Measurements from ENCODE around the gene SACS.

The SACS gene

GRCh38 chr13:23380534-23380933 is 53.0 kb downstream of the SACS start:
- Histone ChIP-seq H3K4me3 (ENCODE audit: low read length in 2 of 2) (no peak overlapping the region), H4K91ac (ENCODE audit: low read depth, low read length, poor library complexity) (no peak overlapping the region), H2AFZ (ENCODE audit: low read length) (no peak overlapping the region), H3K9me3 (replicated peaks in 1 of 2; ENCODE audit: control insufficient read depth in 2 of 2, insufficient read depth in 1 of 2, low read depth in 1 of 2, low read length in 2 of 2) (no peaks in the 10 kb centered on the region), H2AK5ac (ENCODE audit: low read depth, low read length) (no peak overlapping the region), H3K23ac (ENCODE audit: low read depth, low read length, poor library complexity) (no peak overlapping the region), H2BK15ac (ENCODE audit: low read length) (no peak overlapping the region), H3K4me2 (ENCODE audit: insufficient read depth, low read length, poor library complexity, severe bottlenecking) (no peak overlapping the region), H3K18ac (ENCODE audit: low read length) (no peak overlapping the region), H2BK12ac (ENCODE audit: low read length) (no peak overlapping the region), H3K14ac (ENCODE audit: low read length) (no peak overlapping the region), H3K27ac (replicated peaks; ENCODE audit: low read length) (no peak overlapping the region), H3K79me1 (ENCODE audit: low read depth, low read length) (peaks cover 4% of the 10 kb centered on the region), H3K27me3 (ENCODE audit: control insufficient read depth in 3 of 3, insufficient read depth in 3 of 3, low read depth in 1 of 3, low read length in 3 of 3) (no peaks in the 10 kb centered on the region), H3K36me3 (replicated peaks in 1 of 2; ENCODE audit: control insufficient read depth in 2 of 2, insufficient read depth in 2 of 2, low read length in 2 of 2) (peaks cover 0 to 2% of the 10 kb centered on the region in 2 donors), H2BK120ac (ENCODE audit: low read depth, low read length) (no peak overlapping the region), H3K9ac (ENCODE audit: low read depth, low read length, poor library complexity) (no peak overlapping the region), H2BK5ac (ENCODE audit: low read length) (no peak overlapping the region), H4K8ac (ENCODE audit: low read depth, low read length) (no peak overlapping the region), H3K4ac (ENCODE audit: low read length) (no peak overlapping the region), H3K4me1 (ENCODE audit: control insufficient read depth in 2 of 2, insufficient read depth in 1 of 2, low read depth in 1 of 2, low read length in 2 of 2) (peaks cover 2 to 5% of the 10 kb centered on the region in 2 donors)
- no peak for DNase-seq (ENCODE audit: low spot score)
- no CpG with 5 or more reads among the region's 5 CpGs for WGBS, 2 donors (ENCODE audit: extremely low coverage in 2 of 2, insufficient read length in 2 of 2, insufficient replicate concordance in 1 of 2)

- Histone ChIP-seq H2BK120ac (ENCODE audit: low read depth, low read length) (no peak overlapping the region), H2BK5ac (ENCODE audit: low read length) (no peak overlapping the region), H2BK15ac (ENCODE audit: low read length) (no peak overlapping the region), H3K27me3 (ENCODE audit: control insufficient read depth in 3 of 3, insufficient read depth in 3 of 3, low read depth in 1 of 3, low read length in 3 of 3) (no peaks in the 10 kb centered on the region), H3K27ac (replicated peaks; ENCODE audit: low read length) (no peak overlapping the region), H3K18ac (ENCODE audit: low read length) (no peak overlapping the region), H2AFZ (ENCODE audit: low read length) (no peak overlapping the region), H3K4me1 (ENCODE audit: control insufficient read depth in 2 of 2, insufficient read depth in 1 of 2, low read depth in 1 of 2, low read length in 2 of 2) (peaks cover 5 to 7% of the 10 kb centered on the region in 2 donors), H3K14ac (ENCODE audit: low read length) (no peak overlapping the region), H3K36me3 (replicated peaks in 1 of 2; ENCODE audit: control insufficient read depth in 2 of 2, insufficient read depth in 2 of 2, low read length in 2 of 2) (peaks cover 4 to 11% of the 10 kb centered on the region in 2 donors), H3K9me3 (replicated peaks in 1 of 2; ENCODE audit: control insufficient read depth in 2 of 2, insufficient read depth in 1 of 2, low read depth in 1 of 2, low read length in 2 of 2) (no peaks in the 10 kb centered on the region), H3K4me3 (ENCODE audit: low read length in 2 of 2) (no peak overlapping the region), H4K91ac (ENCODE audit: low read depth, low read length, poor library complexity) (no peak overlapping the region), H3K4ac (ENCODE audit: low read length) (no peak overlapping the region), H3K9ac (ENCODE audit: low read depth, low read length, poor library complexity) (no peak overlapping the region), H4K8ac (ENCODE audit: low read depth, low read length) (no peak overlapping the region), H2BK12ac (ENCODE audit: low read length) (no peak overlapping the region), H3K79me1 (ENCODE audit: low read depth, low read length) (peaks cover 5% of the 10 kb centered on the region), H3K4me2 (ENCODE audit: insufficient read depth, low read length, poor library complexity, severe bottlenecking) (no peak overlapping the region), H2AK5ac (ENCODE audit: low read depth, low read length) (no peak overlapping the region), H3K23ac (ENCODE audit: low read depth, low read length, poor library complexity) (no peak overlapping the region)
- DNase-seq (ENCODE audit: low spot score), result no peak
- no CpG with 5 or more reads among the region's 11 CpGs for WGBS, 2 donors (ENCODE audit: extremely low coverage in 2 of 2, insufficient read length in 2 of 2, insufficient replicate concordance in 1 of 2)
Observed at GRCh38 chr13:23377983-23378632, 55.4 kb downstream of the SACS start.

DNA sequence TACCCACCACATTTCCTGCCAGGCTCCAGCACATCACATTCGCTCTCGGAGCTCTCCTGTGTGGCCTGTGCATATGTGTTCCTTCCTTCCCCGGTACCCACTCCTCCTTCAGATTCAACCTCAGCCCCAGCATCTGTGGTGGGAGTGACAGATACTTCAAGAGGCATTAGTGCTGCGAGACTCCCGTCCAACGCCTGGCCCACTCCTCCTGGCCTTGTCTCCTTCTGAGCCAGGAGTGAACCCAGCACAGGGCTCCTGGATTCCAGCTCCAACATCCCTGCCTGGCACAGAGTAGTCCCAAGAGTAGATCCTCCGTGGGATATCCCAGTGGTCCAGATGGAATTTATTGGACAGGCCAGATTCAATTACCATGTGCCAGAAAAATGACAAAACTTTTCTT is 55.9 kb downstream of the SACS start:
- Histone ChIP-seq H2BK15ac (ENCODE audit: low read length) (no peak overlapping the region), H3K36me3 (replicated peaks in 1 of 2; ENCODE audit: control insufficient read depth in 2 of 2, insufficient read depth in 2 of 2, low read length in 2 of 2) (peaks cover 4 to 16% of the 10 kb centered on the region in 2 donors), H2AK5ac (ENCODE audit: low read depth, low read length) (no peak overlapping the region), H3K27me3 (ENCODE audit: control insufficient read depth in 3 of 3, insufficient read depth in 3 of 3, low read depth in 1 of 3, low read length in 3 of 3) (no peaks in the 10 kb centered on the region), H4K91ac (ENCODE audit: low read depth, low read length, poor library complexity) (no peak overlapping the region), H3K79me1 (ENCODE audit: low read depth, low read length) (peaks cover 6% of the 10 kb centered on the region), H3K4me2 (ENCODE audit: insufficient read depth, low read length, poor library complexity, severe bottlenecking) (no peak overlapping the region), H3K4me3 (ENCODE audit: low read length in 2 of 2) (no peak overlapping the region), H3K27ac (replicated peaks; ENCODE audit: low read length) (no peak overlapping the region), H2BK12ac (ENCODE audit: low read length) (no peak overlapping the region), H3K9me3 (replicated peaks in 1 of 2; ENCODE audit: control insufficient read depth in 2 of 2, insufficient read depth in 1 of 2, low read depth in 1 of 2, low read length in 2 of 2) (peaks cover 0 to 4% of the 10 kb centered on the region in 2 donors), H2AFZ (ENCODE audit: low read length) (no peak overlapping the region), H3K9ac (ENCODE audit: low read depth, low read length, poor library complexity) (no peak overlapping the region), H3K23ac (ENCODE audit: low read depth, low read length, poor library complexity) (no peak overlapping the region), H3K18ac (ENCODE audit: low read length) (peak overlapping the region; percentile 16), H3K14ac (ENCODE audit: low read length) (peak overlapping the region; percentile 60), H3K4ac (ENCODE audit: low read length) (no peak overlapping the region), H3K4me1 (ENCODE audit: control insufficient read depth in 2 of 2, insufficient read depth in 1 of 2, low read depth in 1 of 2, low read length in 2 of 2) (peaks cover 5 to 7% of the 10 kb centered on the region in 2 donors), H2BK120ac (ENCODE audit: low read depth, low read length) (no peak overlapping the region), H2BK5ac (ENCODE audit: low read length) (no peak overlapping the region), H4K8ac (ENCODE audit: low read depth, low read length) (no peak overlapping the region)
- no peak for DNase-seq (ENCODE audit: low spot score)
- no CpG with 5 or more reads among the region's 7 CpGs for WGBS, 2 donors (ENCODE audit: extremely low coverage in 2 of 2, insufficient read length in 2 of 2, insufficient replicate concordance in 1 of 2)

- peak; percentile 94 for DNase-seq (ENCODE audit: low spot score)
- H3K9me3 ChIP-seq (replicated peaks in 1 of 2; ENCODE audit: control insufficient read depth in 2 of 2, insufficient read depth in 1 of 2, low read depth in 1 of 2, low read length in 2 of 2), result peaks cover 0 to 7% of the 10 kb centered on the region in 2 donors
- peak overlapping the region; percentile 78 for H3K4me2 ChIP-seq (ENCODE audit: insufficient read depth, low read length, poor library complexity, severe bottlenecking)
- H3K18ac ChIP-seq (ENCODE audit: low read length), result peak overlapping the region; percentile 99
- no CpG with 5 or more reads among the region's 117 CpGs for WGBS, 2 donors (ENCODE audit: extremely low coverage in 2 of 2, insufficient read length in 2 of 2, insufficient replicate concordance in 1 of 2)
- H2BK15ac ChIP-seq (ENCODE audit: low read length), result no peak overlapping the region
- H3K79me1 ChIP-seq (ENCODE audit: low read depth, low read length), result peaks cover 6% of the 10 kb centered on the region
- peaks cover 8 to 39% of the 10 kb centered on the region in 2 donors for H3K36me3 ChIP-seq (replicated peaks in 1 of 2; ENCODE audit: control insufficient read depth in 2 of 2, insufficient read depth in 2 of 2, low read length in 2 of 2)
- peak overlapping the region; percentile 100 for H3K9ac ChIP-seq (ENCODE audit: low read depth, low read length, poor library complexity)
- no peaks in the 10 kb centered on the region for H3K27me3 ChIP-seq (ENCODE audit: control insufficient read depth in 3 of 3, insufficient read depth in 3 of 3, low read depth in 1 of 3, low read length in 3 of 3)
- peak overlapping the region; percentile 54 for H4K91ac ChIP-seq (ENCODE audit: low read depth, low read length, poor library complexity)
- H2BK120ac ChIP-seq (ENCODE audit: low read depth, low read length), result no peak overlapping the region
- H2AFZ ChIP-seq (ENCODE audit: low read length), result peak overlapping the region; percentile 95
- H3K4me3 ChIP-seq (ENCODE audit: low read length in 2 of 2), result peak overlapping the region; percentile 93 to 100
- no peak overlapping the region for H4K8ac ChIP-seq (ENCODE audit: low read depth, low read length)
- H3K4ac ChIP-seq (ENCODE audit: low read length), result no peak overlapping the region
- no peak overlapping the region for H3K27ac ChIP-seq (replicated peaks; ENCODE audit: low read length)
- no peak overlapping the region for H2BK12ac ChIP-seq (ENCODE audit: low read length)
- peak overlapping the region; percentile 97 for H3K23ac ChIP-seq (ENCODE audit: low read depth, low read length, poor library complexity)
- no peak overlapping the region for H2BK5ac ChIP-seq (ENCODE audit: low read length)
- peaks cover 5 to 7% of the 10 kb centered on the region in 2 donors for H3K4me1 ChIP-seq (ENCODE audit: control insufficient read depth in 2 of 2, insufficient read depth in 1 of 2, low read depth in 1 of 2, low read length in 2 of 2)
- H3K14ac ChIP-seq (ENCODE audit: low read length), result peak overlapping the region; percentile 99
- peak overlapping the region; percentile 58 for H2AK5ac ChIP-seq (ENCODE audit: low read depth, low read length)
Observed at GRCh38 chr13:23375001-23375971, 58.2 kb downstream of the SACS start.

Measured in neuronal stem cell (in vitro differentiated cells).